ENCODE measurements around the gene SLC30A7.

GRCh38 chr1:100891380-100891779, 4.5 kb upstream of the SLC30A7 start:
- TF ChIP-seq ZBTB44 (CRISPR knock-in tag; IDR thresholded peaks at IDR 0.05) (no peak), STAG1 (CRISPR knock-in tag; IDR thresholded peaks at IDR 0.05) (no peak), ZNF331 (CRISPR knock-in tag; IDR thresholded peaks at IDR 0.05) (no peak), ZNF280D (CRISPR knock-in tag; IDR thresholded peaks at IDR 0.05) (no peak)
